Stimulated activated naive CD8-positive, alpha-beta T cell treated with anti-CD3 and anti-CD28 coated beads, Interleukin-15, Interleukin-2, amounts not matched to agents 100 ng/mL and 50 ng/mL, for 24 hours (primary cell): ENCODE results near the gene ZNF263.

Experiments
- H3K27ac Mint-ChIP-seq: one replicate; pipeline ENCODE4 v1.8.0; 2021; ENCODE audit warnings: mild to moderate bottlenecking, mixed read lengths
- H3K27me3 Mint-ChIP-seq: one replicate; pipeline ENCODE4 v1.8.0; 2021; ENCODE audit warnings: mixed read lengths
- H3K36me3 Mint-ChIP-seq: one replicate; pipeline ENCODE4 v1.8.0; 2021; ENCODE audit warnings: low read depth, mixed read lengths
- H3K4me1 Mint-ChIP-seq: one replicate; pipeline ENCODE4 v1.8.0; 2021; ENCODE audit warnings: low read depth, mixed read lengths
- H3K4me3 Mint-ChIP-seq: one replicate; pipeline ENCODE4 v1.8.0; 2021; ENCODE audit warnings: mild to moderate bottlenecking, mixed read lengths
- H3K9me3 Mint-ChIP-seq: one replicate; pipeline ENCODE4 v1.8.0; 2021; ENCODE audit warnings: mixed read lengths

The ZNF263 gene

GRCh38 chr16:3328643-3329042, 45.4 kb downstream of the ZNF263 start:
- H3K27ac Mint-ChIP-seq: no peak overlapping the region

More at GRCh38 chr16:3328643-3329042, 45.4 kb downstream of the ZNF263 start:
- Mint-ChIP-seq H3K36me3 (no peaks in the 10 kb centered on the region), H3K9me3 (peaks cover 19% of the 10 kb centered on the region), H3K4me3 (no peak overlapping the region), H3K27me3 (no peaks in the 10 kb centered on the region), H3K4me1 (no peaks in the 10 kb centered on the region)
